GM19328 (cell line): ENCODE measurements around the gene TRAPPC3L.

Source experiments
- ATAC-seq: cut with Tn5 transposase; IDR thresholded peaks from one replicate; pipeline ENCODE4 v1.9.1; 2021; ENCODE audit warnings: mild to moderate bottlenecking, moderate library complexity; ENCODE audit not compliant: unreplicated experiment

The TRAPPC3L gene

DNA sequence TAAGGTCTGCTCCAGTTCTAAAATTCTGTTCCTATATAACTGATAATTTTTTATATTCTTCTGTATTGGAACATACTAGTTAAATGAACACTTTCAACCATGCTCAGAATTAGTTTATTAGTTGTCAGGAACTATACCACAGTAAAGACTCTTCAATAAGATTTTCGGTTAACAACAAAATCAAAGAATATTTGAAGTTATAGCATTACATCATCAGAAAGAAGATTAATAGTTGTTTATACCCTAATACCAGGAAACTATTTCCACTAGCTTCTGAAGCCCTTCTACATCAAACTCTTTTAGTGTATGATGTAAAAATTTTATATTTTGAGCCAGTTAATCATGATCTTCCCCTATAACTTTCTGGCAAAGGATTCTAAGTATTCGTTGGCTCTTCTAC, 14.6 kb upstream of the TRAPPC3L start:
- ATAC-seq, result no peak

DNA sequence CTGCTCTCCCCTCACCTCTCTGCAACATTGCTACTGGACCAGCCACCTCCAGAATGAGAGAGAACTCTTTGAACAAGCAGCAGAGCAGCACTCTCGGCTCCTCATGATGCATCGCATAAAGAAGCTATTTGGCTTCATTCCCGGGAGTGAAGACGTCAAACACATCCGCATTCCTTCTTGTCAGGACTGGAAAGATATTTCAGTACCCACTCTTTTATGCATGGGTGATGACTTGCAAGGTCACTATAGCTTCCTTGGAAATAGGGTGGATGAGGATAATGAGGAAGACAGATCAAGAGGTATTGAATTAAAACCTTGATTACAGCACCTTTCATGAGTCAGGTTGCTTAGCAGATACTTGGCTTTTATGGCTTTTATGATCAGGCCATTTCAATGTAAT, 12.4 kb upstream of the TRAPPC3L start:
- ATAC-seq, result no peak

DNA sequence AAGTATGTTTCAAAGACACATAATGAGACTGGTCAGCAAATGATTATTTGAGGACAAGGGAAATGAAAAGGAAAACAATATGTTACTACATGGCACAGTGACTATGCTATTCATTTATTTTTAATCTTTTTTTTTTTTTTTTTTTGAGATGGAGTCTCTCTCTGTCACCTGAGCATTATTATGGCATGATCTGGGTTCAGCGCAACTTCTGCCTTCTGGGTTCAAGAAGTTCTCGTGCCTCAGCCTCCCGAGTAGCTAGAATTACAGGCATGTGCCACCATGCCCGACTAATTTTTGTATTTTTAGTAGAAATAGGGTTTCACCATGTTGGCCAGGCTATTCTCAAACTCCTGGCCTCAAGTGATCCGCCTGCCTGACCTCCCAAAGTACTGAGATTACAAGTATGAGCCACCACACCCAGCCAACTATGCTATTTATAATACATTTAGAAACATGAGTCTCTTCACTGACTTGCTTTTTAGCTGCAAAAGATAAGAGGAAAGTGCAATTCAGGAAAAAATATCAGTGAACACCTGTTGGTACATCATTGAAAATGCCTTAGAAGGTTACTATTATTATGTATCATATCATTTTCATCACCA, 11.4 kb upstream of the TRAPPC3L start:
- ATAC-seq, result no peak

DNA sequence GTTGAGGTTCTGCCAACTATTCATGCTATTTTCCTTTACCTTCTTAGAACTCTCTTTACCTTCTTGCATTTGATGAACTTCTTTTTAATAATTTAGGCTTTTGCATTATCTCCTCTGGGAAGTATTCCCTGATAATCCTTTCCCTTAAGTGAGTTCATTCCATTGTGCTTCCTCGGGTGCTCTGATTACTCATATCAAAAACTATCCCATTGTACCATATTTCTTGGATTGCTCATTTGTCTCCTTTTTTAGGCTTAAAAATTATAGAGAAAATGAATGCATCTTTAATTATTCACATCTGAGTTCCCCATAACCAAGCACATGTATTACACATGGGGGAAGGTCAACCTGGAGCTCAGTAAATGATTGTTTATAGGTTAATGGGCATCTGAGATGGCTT, 10.6 kb upstream of the TRAPPC3L start:
- no peak for ATAC-seq

DNA sequence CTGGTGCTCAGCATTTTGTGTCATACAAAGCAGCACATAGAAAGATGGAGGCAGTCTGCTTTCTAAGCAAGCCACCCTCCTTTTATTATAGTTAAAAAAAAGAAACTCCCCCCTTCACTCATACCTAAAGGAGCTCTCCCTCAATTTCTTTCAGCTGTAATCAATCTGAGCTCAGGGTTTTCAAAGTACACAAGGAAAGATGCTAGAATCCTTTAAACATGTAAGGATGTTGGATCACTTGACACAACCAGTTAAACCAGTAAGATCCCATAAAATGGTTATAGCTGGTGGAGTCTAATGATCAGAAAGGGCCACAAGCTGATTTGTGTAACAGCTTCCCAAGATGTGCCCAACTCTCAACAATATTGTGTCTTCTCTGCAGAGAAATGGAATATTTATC, 8.0 kb upstream of the TRAPPC3L start, which contains the start of gene CALHM4:
TSS of gene CALHM4 (plus strand) at position 301 of the 400 bp plus-strand sequence. CDS start at position 344, 43 bp downstream.
- ATAC-seq, result no peak

DNA sequence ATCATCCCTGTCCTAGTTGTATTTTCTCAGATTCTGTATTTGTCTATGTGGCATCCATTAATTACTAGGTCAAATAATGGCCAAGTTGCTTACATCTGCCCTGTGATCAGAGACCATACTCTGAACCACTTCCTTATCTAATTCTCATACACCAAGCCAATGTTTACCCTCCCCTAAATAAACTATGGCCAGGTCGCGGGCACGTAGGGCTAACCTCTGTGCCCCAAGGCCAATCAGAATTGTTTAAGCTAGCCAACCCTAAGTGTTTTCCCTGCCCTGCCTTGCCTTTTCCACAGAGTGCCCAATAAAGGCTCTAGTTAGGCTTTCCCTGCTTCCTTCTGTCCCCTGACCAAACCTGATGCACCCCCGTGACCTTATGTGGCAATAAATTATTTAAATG, 5.3 kb upstream of the TRAPPC3L start:
- ATAC-seq, result no peak

DNA sequence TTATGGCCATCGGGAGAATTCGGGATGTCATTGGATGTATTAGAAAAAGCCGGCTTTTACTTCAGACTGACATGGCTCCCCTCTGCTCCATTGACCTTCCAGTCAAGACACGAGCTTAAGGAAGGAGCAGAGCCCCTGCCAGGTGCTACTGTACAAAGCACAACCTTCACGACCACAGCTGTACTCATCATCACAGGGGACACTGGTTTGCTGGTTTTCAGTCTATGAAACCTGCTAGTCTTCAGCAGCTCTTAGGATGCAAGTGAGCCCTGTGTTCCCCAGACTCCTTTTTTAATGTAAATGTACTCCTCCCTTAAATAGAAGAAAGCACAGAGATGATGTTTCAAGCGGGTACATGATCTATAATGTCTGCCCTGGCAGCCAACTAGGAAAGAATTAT, 1.9 kb upstream of the TRAPPC3L start:
- ATAC-seq, result no peak

DNA sequence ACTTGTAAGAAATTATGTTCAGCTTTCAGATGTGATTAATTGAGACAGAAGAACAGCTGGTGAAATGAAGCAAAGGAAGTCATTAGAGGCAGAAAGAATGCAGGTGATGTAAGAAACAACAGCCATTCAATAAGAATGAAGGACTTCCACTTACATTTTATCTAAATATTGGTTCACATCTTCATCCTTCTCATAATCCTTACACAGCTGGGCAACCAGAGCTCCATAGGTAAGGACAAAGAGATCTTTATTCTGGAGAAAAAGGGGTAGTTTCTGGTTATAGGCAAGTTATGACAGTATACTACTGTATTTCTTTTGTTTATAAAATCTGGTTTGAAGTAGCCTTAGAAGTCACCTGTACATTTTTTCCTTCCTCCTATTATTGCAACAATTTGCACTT, 2.3 kb downstream of the TRAPPC3L start:
- no peak for ATAC-seq

DNA sequence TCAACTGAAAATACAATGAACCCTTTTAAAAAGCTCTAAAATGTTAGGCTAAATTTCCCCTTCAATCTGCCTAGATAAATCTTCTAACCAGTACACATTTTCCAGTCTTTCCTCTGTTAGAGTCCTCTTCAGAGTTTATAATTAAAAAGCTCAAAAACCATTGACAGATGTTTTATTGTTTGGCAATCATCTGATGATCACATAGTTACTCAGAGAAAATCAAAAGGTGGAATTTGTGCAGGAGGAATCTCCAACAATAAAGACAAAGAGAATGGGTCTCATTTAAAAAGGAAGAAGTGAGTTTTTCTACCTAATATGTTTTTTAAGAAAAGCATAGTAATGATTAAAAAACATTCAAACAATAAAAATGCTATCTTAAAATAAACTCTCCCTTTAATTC, 3.1 kb downstream of the TRAPPC3L start:
- ATAC-seq, result no peak

DNA sequence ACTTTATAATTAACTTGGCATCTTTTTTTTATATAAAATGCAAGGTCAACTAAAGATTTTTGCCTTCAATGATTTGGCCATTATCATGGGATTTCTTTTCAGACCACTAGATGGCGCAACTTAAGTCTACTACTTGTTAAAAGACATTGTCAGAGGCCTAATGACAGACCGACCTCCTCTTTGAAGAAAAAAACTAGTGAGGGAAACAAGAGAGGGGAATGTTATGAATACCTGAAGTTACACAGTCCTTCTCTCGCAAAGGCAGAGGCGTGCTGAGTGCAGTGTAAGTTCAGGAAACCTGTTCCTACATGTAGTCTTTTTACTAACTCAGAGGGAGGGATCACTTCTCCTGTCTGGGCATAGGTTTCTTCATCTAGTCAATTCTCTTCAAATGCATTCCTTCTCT, 9.3 kb downstream of the TRAPPC3L start:
- peak; percentile 56 for ATAC-seq

DNA sequence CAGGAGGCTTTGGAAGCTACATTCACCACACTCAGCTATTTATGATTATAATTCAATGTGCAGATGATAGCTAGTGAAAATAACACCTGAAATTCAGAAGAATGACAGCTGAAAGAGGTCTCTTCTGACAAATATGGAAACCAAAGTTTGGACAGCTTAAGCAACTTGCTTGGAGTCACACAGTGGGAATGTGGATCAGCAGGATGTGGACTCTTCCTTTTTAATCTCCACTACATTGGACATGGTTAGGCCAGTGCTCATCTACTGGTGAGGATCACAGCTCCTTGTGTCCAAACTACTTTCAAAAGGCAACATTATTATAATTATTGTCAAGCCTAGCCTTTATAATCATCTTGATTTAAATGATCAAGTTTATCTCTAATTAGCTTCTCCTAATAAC, 10.4 kb downstream of the TRAPPC3L start:
- no peak for ATAC-seq

DNA sequence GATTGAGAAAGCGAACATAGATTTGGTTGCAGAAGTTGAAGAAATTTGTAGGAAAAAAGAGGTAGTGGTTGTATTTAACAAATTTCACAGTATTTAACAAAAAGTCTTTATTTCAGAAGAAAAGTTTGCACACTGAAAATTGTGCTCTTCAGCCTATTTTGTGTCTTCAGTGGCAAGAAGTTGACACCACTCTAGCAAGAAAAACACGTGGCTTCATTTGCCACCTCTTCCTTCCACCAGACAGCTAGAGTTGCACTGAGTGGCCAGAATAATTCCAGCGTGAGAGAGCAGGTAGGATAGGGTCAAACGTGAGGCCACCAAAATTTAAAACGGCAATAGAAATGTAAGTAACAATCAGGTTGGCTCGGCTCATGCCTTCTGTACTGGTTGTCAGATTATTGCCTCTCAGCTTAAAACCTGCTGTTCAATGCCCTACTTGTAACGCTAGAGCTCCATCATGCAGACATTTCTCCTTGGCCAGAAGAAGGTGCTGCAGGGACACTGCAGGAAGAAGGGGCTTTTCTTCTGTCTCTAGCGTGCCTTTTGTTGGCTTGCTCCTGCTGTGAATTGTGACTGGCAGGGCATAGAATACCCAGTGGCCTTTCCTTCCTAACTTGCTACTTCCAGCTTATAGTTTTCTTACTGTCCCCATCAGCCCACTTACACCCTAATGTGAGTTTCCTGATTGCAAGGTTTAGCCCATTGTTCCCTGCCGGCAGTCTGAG, 12.1 kb downstream of the TRAPPC3L start:
- ATAC-seq, result no peak

DNA sequence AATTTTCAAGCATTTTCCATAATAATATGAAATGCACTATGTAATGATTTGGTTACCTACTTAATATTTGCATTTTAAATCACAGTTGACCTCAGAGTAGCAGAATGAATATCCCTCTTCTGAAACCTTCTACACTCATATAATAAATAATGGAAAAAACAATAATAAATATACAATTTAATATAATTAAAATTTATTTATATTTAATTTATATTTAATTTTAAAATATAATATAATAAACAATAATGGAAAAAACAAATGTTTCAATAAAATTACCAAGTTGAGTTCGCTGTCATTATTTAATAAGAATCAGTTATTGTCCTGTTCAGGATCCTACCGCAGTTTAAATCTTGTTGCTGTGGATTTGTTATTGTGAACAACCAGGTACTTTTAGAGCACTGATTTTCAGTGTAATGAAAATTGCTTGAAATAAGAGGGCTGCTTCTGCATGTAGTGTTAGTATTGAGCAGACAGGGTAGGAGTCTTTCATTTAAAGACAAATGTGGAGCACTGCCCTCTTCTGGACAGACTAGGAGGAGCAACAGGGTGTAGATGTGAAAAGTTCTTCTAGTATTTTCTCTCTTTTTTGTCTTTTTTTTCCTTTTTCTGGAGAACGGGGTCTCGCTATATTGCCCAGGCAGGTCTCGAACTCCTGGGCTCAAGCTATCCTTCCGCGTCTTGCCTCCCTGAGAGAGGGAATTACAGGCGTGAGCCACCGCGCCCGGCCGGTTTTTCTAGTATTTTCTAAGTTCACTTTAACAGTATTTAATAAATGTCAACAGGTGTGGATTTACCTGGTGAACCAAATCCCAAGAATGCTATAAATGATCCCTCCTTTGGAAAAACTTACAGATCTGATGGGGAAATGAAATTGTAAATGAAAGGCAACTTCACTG, 13.6 kb downstream of the TRAPPC3L start:
- peak; percentile 52 for ATAC-seq

DNA sequence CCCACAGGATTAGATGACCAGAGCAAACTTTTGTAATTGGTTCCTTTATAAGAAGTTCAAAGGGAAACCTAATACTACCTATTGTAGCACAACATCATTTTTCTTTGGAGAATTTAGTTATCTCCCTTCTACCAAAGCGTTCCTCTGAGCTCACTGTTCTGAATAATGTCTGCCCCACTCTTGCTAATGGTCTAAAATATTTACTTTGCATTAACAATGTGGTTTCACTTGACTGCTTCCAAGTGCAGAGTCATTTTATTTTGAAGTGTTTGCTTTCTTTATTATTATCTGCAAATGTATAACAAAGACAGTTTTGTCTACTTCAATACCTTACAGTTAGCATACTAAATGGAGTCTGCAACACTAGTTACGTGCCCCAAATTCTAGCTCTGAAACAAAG, 15.0 kb downstream of the TRAPPC3L start:
- ATAC-seq, result no peak

DNA sequence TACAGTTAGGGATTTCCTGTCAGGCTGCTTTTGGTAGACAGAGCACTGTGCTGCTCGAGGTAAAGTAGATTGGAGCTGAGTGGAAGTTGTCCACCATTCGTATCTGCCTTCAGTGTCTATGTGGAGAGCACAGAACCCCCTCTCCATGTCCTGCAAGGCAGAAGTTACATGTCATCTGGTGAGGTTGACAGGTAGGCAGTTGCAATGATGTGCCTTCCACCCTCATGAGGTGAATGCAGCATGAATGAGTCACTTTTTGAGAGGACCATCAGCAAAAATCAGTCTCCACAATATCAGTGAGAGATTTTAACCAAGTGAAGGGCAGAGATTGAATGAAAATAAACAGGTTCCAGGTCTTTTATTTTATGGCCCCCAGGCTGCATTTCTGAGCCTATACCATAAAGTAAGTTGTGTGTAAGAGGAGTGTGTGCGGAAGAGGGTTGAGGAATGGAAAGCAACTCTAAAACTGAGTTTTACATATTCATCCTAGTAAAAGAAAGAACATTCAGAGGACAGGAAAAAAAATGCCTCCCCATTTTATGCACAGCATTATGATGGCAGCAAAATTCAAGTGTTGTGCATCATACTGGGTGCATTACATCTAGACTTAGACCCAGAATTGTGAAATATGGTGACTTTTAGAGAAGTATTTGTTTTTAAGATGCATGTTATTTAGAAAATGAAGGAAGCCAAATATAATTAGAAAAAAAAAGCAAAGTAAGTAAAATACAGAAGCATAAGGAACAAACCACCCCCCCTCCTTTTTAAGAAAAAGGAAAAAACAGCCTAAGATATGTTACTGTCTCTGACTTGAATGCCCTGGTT, 15.8 kb downstream of the TRAPPC3L start:
- ATAC-seq, result no peak

DNA sequence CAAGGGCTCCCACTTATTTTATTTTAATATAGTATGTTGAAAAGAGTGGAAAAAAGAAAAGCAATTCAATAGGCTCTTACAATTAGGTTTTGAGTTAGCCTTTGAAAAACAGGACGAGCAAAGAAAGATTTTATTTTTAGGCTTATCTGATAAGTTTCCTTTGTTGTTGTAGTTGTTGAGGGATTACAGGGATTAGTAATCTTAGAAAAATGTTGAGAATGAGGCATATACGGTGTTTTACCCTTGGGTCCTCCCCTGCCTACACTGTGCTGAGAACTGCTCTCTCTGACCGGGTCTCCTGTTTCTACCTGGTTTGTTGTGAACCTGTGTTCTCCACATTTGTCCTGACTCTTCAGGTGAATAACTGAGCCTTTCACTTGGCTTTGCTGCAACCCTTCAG, 16.7 kb downstream of the TRAPPC3L start:
- no peak for ATAC-seq

DNA sequence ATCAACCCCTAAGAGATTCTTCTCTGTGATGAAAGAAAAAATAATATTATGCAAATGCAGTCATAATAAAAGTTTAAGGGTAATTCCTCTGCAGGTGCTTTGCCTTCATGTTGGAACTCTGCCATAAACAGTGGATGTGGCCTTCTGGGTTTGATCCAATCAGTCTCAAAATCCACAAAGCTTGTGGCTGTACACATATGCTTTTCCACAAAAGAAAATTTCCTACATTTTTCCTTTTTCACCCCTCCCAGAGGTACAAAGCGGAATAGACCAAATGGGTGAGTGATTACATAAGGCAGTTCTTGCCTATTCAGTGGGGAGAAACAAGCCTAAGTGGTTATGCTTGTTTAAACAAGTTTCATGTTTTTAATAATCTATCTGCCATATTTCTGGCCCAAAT, 17.4 kb downstream of the TRAPPC3L start:
- no peak for ATAC-seq

DNA sequence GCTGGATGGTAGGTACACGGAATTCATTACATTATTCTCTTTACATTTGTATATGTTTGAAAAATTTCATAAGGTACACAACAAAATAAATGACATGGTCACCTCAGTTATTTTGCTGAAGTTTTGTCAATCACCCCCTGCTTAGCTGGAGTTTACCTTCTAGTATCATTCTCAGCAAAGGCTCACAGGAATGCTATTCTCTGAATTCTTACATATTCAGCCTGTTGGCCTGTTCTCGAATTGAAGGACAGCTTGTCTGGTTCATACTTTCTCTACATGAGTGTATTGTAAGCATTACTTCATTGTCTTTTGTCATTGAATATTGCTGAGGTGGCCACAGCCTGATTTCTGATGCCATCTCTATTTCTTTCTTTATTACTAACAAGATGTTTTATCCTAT, 21.2 kb downstream of the TRAPPC3L start:
- no peak for ATAC-seq

DNA sequence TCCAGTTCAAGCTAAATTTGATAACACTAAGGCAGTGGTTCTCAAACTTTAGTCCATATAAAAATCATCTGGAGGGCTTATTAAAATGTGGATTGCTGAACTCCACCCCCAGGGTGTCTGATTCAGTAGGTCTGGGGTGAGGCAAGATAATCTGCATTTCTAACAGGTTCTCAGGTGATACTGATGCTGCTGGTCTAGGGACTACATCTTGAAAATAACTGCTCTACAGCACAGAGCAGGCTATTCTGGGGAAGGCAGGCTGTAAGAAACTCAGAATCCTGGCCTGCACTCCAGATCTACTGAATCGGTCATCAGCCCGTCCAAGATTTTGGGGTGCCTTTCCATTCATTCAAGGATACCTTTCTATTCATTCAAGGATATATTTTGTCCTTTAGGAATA, 22.6 kb downstream of the TRAPPC3L start:
- no peak for ATAC-seq

DNA sequence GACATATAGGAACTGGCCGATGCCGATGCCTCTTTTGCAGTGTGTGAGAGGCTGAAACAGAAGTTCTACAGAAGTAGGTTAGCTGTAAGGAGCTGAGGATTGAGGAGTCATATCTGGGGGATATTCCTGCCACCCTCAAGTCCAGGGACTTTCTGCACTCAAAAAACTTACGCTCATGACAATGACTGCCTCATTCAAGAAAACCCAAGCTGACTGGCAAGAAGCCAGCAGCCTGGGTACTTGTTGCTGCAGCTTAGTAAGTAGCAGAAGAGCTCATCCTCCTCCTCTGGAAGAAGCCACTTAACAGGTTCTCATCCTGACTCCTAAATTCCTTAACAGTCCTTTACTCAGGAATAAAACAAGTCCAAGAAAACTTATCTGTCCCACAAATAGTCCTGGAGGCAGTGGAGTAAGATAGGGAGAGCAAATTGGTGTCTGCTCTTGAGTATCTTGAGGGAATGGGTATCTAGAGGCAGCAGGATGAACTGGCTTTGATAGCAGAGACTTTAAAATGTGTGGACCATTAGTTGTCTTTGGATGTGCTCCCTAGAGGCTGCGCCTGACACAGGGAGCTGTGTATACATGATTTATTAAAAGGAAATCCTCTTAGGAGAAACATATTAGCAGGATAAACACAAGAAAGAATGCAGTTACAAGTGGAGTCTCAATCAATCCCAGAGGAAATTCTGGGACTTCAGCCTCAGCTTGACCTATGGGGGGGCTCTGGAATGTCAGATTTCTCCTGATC, 26.7 kb downstream of the TRAPPC3L start:
- ATAC-seq, result no peak
